ENCODE results near the gene GPR27. TPM values are rescaled to one million over a fixed set of nuclear protein-coding genes. Genes with fewer than 3 reads are reported as not detected.
A peak's percentile ranks its signal among the peaks of the same experiment; 100 is the strongest.

GPR27 gene
- total and polyA plus RNA-seq, 4 donors = 0.09 to 0.65 (median 0.17) TPM; not detected in 1

GRCh38 chr3:71805199-71805598 lies 51.5 kb downstream of the GPR27 start:
- no peak overlapping the region for H3K9ac ChIP-seq (ENCODE audit: low read depth in 1 of 2, low read length in 2 of 2)
- H3K9me3 ChIP-seq (ENCODE audit: control insufficient read depth in 4 of 4, low read length in 3 of 4) = no peaks in the 10 kb centered on the region
- no peaks in the 10 kb centered on the region for H3K4me1 ChIP-seq (ENCODE audit: control insufficient read depth in 4 of 4, insufficient read depth in 4 of 4, low read length in 3 of 4)
- 87% methylated on average over 3 of the region's 3 CpGs for WGBS
- TF ChIP-seq RAD21 (IDR thresholded peaks at IDR 0.05) (no peak), YY1 (IDR thresholded peaks at IDR 0.05) (peak; percentile 13), REST (IDR thresholded peaks at IDR 0.05) (no peak), HNF4A (conservative IDR thresholded peaks at IDR 0.05) (no peak), GABPA (IDR thresholded peaks at IDR 0.05 in 1 of 2, conservative IDR thresholded peaks at IDR 0.05 in 1 of 2) (no peak), RXRA (IDR thresholded peaks at IDR 0.05) (no peak), TAF1 (conservative IDR thresholded peaks at IDR 0.05) (no peak), MAX (IDR thresholded peaks at IDR 0.05) (peak; percentile 18), EGR1 (IDR thresholded peaks at IDR 0.05; ENCODE audit: low read depth in 2 of 2) (no peak), HNF4G (IDR thresholded peaks at IDR 0.05) (no peak), ATF3 (IDR thresholded peaks at IDR 0.05) (no peak), FOXA2 (IDR thresholded peaks at IDR 0.05) (no peak), ZBTB33 (IDR thresholded peaks at IDR 0.05) (no peak)
- DNase-seq (ENCODE audit: low spot score) = no peak
- peaks cover 0 to 9% (median under 1%) of the 10 kb centered on the region in 4 donors for H3K27me3 ChIP-seq (ENCODE audit: control insufficient read depth in 4 of 4, insufficient read depth in 4 of 4, low read length in 3 of 4)
- no peak overlapping the region for H3K27ac ChIP-seq (ENCODE audit: low read depth in 1 of 2, low read length in 2 of 2)
- H3K36me3 ChIP-seq (ENCODE audit: control insufficient read depth in 4 of 4, insufficient read depth in 3 of 4, low read depth in 1 of 4, low read length in 3 of 4) = no peaks in the 10 kb centered on the region
- no peak overlapping the region for H3K4me3 ChIP-seq (ENCODE audit: low read depth in 1 of 3, low read length in 3 of 3)

DNA sequence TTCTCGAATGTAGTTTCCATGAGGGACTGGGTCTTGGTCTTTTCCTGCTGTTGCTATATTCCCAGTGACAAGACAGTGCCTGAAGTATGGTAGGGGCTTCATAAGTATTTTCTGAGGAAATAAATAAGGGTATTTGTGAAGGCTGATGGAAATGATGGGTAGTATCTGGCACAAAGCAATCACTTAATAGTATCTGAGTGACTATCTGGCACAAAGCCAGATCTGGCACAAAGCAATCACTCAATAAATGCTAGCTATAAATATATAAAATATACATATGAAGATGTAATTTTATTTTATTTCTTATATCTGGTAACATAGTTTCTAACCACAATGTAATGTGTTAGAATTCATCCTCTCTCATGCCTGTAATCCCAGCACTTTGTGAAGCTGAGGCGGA lies 52.0 kb downstream of the GPR27 start:
- Histone ChIP-seq H3K36me3 (ENCODE audit: control insufficient read depth in 4 of 4, insufficient read depth in 3 of 4, low read depth in 1 of 4, low read length in 3 of 4) (no peaks in the 10 kb centered on the region), H3K27me3 (ENCODE audit: control insufficient read depth in 4 of 4, insufficient read depth in 4 of 4, low read length in 3 of 4) (peaks cover 0 to 9% (median under 1%) of the 10 kb centered on the region in 4 donors), H3K4me1 (ENCODE audit: control insufficient read depth in 4 of 4, insufficient read depth in 4 of 4, low read length in 3 of 4) (no peaks in the 10 kb centered on the region), H3K27ac (ENCODE audit: low read depth in 1 of 2, low read length in 2 of 2) (no peak overlapping the region), H3K9me3 (ENCODE audit: control insufficient read depth in 4 of 4, low read length in 3 of 4) (no peaks in the 10 kb centered on the region), H3K4me3 (ENCODE audit: low read depth in 1 of 3, low read length in 3 of 3) (no peak overlapping the region), H3K9ac (ENCODE audit: low read depth in 1 of 2, low read length in 2 of 2) (no peak overlapping the region)
- 86% methylated on average over 2 of the region's 2 CpGs for WGBS
- no peak for DNase-seq (ENCODE audit: low spot score)
- TF ChIP-seq REST (IDR thresholded peaks at IDR 0.05) (no peak), RXRA (IDR thresholded peaks at IDR 0.05) (no peak), ATF3 (IDR thresholded peaks at IDR 0.05) (no peak), NR2F2 (IDR thresholded peaks at IDR 0.05) (no peak), RAD21 (IDR thresholded peaks at IDR 0.05) (no peak), TAF1 (conservative IDR thresholded peaks at IDR 0.05) (no peak), HNF4A (conservative IDR thresholded peaks at IDR 0.05) (no peak), YY1 (IDR thresholded peaks at IDR 0.05) (no peak)
- TF ChIP-seq, protein P1, sequence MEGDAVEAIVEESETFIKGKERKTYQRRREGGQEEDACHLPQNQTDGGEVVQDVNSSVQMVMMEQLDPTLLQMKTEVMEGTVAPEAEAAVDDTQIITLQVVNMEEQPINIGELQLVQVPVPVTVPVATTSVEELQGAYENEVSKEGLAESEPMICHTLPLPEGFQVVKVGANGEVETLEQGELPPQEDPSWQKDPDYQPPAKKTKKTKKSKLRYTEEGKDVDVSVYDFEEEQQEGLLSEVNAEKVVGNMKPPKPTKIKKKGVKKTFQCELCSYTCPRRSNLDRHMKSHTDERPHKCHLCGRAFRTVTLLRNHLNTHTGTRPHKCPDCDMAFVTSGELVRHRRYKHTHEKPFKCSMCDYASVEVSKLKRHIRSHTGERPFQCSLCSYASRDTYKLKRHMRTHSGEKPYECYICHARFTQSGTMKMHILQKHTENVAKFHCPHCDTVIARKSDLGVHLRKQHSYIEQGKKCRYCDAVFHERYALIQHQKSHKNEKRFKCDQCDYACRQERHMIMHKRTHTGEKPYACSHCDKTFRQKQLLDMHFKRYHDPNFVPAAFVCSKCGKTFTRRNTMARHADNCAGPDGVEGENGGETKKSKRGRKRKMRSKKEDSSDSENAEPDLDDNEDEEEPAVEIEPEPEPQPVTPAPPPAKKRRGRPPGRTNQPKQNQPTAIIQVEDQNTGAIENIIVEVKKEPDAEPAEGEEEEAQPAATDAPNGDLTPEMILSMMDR (IDR thresholded peaks at IDR 0.05; ENCODE audit: low read depth, low read length, missing input control) = no peak

Data from liver (tissue), 9 donors.